Pancreas (tissue), 10 donors: ENCODE data around the gene FSTL4. TPM values are rescaled to one million over a fixed set of nuclear protein-coding genes. Genes with fewer than 3 reads are reported as not detected.

Experiments used
- ATAC-seq, 4 donors: fragments of 200-7000 bp; cut with Tn5 transposase; one replicate each; pipeline versions ENCODE4 v1.8.0 to v1.9.1; 2020; ENCODE audit warnings: mild to moderate bottlenecking in 4 of 4, moderate library complexity in 4 of 4
- DNase-seq, 6 donors: peaks; one replicate each; pipeline ENCODE4 v3.0.0-alpha.2; 2020
- FAIRE-seq: peaks from 2 replicates; lab custom pipeline; 2012; peaks lifted over from hg19 to GRCh38; lab: Jason Lieb, UNC
- H3K27ac ChIP-seq, 4 donors: fragments of 200-600 bp; sonication (generic); 1 replicate in 3 of 4; 2 replicates in 1 of 4; pipeline versions ENCODE4 v1.5.0 to v1.8.0; 2020
- H3K27me3 ChIP-seq, 4 donors: fragments of 200-600 bp; one replicate each; pipeline ENCODE4 v1.8.0; 2021
- H3K36me3 ChIP-seq, 3 donors: fragments of 200-600 bp; sonication (generic) in 1 of 3; one replicate each; pipeline versions ENCODE4 v1.5.0 to v1.8.0; 2020 to 2021
- H3K4me1 ChIP-seq, 3 donors: fragments of 200-600 bp; one replicate each; pipeline ENCODE4 v1.8.0; 2021
- H3K4me3 ChIP-seq, 4 donors: fragments of 200-600 bp; sonication (generic) in 2 of 4; one replicate each; pipeline versions ENCODE4 v1.5.0 to v1.8.0; 2020 to 2021
- H3K9me3 ChIP-seq, 4 donors: fragments of 200-600 bp; one replicate each; pipeline ENCODE4 v1.8.0; 2021
- whole genome bisulfite sequencing, 2 donors: extraction: QIAGEN DNeasy Blood & Tissue Kit; methylation state at CpG; one replicate each; pipeline ENCODE4 v1.1.7; 2013; 5-methylcytosine and 5-hydroxymethylcytosine counted together
- intact Hi-C, 3 donors: fragments of 100-400 bp; cut with DNase I; formaldehyde crosslinking; loops; one replicate each; pipeline versions ENCODE4 v1.11.1 to v1.14.2; 2022
- polyA plus RNA-seq, 2 donors: library from polyadenylated mRNA; stranded (reverse); fragments of 200-250 nt; gene quantifications; one replicate each; pipeline ENCODE4 v1.2.3, GENCODE V29; 2013
- total RNA-seq, 6 donors: library from RNA; stranded (reverse); fragmentation: NEBNext Ultra II Directional in 4 of 6; extraction: Animal tissue kit (Norgen Biotek cat#: 25700) in 4 of 6; gene quantifications; one replicate each; pipeline versions ENCODE4 v1.2.1 to v1.2.4, GENCODE V29; 2021 to 2023
- TF ChIP-seq, protein P1 (sequence below), 4 donors: fragments of 200-600 bp; sonication (generic) in 3 of 4; IDR thresholded peaks; one replicate each; pipeline versions ENCODE4 v1.5.0 to v1.8.0; 2021; ENCODE audit warnings: antibody characterized with exemption in 4 of 4
- donor health status: healthy with polysubstance abuse.
- donor health status: DM: no; HTN: no; CAD: no; lungs with moderate emphysema.
- donor health status: DM: no; HTN: no; CAD: no.
- donor health status: control.
- donor health status: control.
- donor health status: Bipolar disorder and iron deficiency.
- donor health status: DM: yes; HTN: yes; CAD: no.
- donor health status: DM: no; HTN: no; CAD: no.
- donor health status: DM: no; HTN: no; CAD: no.
- donor health status: DM: yes; HTN: yes; CAD: no.

FSTL4 gene
- total and polyA plus RNA-seq, 8 donors, result 0.68 to 2.4 (median 1.4) TPM

DNA sequence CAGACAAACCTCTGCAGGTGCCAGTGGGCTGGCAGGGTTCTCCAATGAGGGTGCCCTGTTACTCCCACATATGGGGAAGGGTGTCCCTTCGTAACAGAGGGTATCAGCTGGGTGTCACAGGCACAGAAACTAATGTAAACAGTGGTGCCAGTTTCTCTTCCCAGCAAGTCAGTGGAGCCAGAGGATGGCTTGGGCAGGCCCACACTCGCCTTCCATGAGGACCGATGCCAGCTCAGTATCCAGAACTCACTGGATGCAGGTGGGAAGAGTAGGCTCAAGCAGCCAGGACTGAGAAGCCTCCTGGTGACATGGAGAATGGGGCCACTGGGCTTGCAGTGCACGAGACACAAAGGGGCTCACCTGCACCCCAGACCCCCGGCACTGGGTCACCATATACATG lies 30.4 kb downstream of the FSTL4 start:
- Histone ChIP-seq H3K9me3 (no peaks in the 10 kb centered on the region), H3K27ac (no peak overlapping the region), H3K36me3 (no peaks in the 10 kb centered on the region), H3K4me1 (no peaks in the 10 kb centered on the region), H3K4me3 (no peak overlapping the region), H3K27me3 (no peaks in the 10 kb centered on the region)
- DNase-seq, result no peak
- ATAC-seq, result no peak
- TF ChIP-seq, protein P1, sequence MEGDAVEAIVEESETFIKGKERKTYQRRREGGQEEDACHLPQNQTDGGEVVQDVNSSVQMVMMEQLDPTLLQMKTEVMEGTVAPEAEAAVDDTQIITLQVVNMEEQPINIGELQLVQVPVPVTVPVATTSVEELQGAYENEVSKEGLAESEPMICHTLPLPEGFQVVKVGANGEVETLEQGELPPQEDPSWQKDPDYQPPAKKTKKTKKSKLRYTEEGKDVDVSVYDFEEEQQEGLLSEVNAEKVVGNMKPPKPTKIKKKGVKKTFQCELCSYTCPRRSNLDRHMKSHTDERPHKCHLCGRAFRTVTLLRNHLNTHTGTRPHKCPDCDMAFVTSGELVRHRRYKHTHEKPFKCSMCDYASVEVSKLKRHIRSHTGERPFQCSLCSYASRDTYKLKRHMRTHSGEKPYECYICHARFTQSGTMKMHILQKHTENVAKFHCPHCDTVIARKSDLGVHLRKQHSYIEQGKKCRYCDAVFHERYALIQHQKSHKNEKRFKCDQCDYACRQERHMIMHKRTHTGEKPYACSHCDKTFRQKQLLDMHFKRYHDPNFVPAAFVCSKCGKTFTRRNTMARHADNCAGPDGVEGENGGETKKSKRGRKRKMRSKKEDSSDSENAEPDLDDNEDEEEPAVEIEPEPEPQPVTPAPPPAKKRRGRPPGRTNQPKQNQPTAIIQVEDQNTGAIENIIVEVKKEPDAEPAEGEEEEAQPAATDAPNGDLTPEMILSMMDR (IDR thresholded peaks at IDR 0.05), result no peak
- 79 to 86% methylated on average over 5 of the region's 5 CpGs for WGBS, 2 donors
- no peak for FAIRE-seq
- intact Hi-C loops, result no loop called here

DNA sequence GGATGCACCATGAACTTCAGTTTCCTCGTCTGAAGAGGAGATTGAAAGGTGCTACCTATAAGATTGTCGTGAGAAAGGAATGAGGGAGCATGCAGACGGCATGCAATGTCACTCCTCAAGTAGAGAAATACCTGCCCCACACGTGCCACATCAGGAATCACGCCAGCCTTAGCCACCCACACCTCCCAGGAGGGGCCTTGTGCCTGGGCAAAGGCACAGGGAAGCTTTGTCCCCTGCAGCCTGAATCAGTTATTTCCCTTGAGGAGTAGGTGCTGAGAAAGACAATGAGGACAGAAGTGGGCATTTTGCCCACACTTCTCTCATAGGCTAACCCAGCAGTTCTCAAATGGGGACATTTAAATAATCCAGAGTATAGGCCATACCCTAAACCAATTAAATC lies 31.0 kb downstream of the FSTL4 start:
- intact Hi-C loops, result no loop called here
- 71 to 84% methylated on average over 5 of the region's 5 CpGs for WGBS, 2 donors
- no peak for ATAC-seq
- no peak for FAIRE-seq
- Histone ChIP-seq H3K4me1 (no peaks in the 10 kb centered on the region), H3K36me3 (no peaks in the 10 kb centered on the region), H3K27ac (no peak overlapping the region), H3K27me3 (no peaks in the 10 kb centered on the region), H3K4me3 (no peak overlapping the region), H3K9me3 (no peaks in the 10 kb centered on the region)
- TF ChIP-seq, protein P1 (IDR thresholded peaks at IDR 0.05), result no peak
- no peak for DNase-seq

GRCh38 chr5:133580618-133581017 lies 31.7 kb downstream of the FSTL4 start:
- DNase-seq, result no peak
- 79 to 84% methylated on average over 7 of the region's 7 CpGs for WGBS, 2 donors
- Histone ChIP-seq H3K9me3 (no peaks in the 10 kb centered on the region), H3K4me3 (no peak overlapping the region), H3K4me1 (no peaks in the 10 kb centered on the region), H3K36me3 (no peaks in the 10 kb centered on the region), H3K27me3 (no peaks in the 10 kb centered on the region), H3K27ac (no peak overlapping the region)
- TF ChIP-seq, protein P1 (IDR thresholded peaks at IDR 0.05), result no peak
- intact Hi-C loops, result no loop called here
- no peak for FAIRE-seq
- no peak for ATAC-seq

DNA sequence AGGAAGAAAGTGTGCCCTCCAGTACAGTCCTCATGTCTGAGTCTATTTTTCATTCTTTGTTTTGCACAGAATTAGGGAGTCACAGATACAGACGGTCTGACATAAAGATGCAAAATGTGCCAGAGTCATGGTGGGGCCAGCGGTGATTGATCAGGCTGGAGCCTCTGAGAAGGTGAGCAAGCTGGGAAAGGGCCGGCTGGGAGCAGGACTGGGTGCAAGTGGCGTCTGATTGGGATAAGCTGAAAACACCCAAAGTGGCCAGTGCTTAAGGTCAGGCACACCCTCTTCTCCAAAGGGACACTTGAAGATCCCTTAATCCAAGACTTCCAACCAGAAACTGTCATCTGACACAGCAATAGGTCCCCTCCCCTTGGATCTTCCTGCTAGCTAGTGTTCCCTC lies 32.6 kb downstream of the FSTL4 start:
- no peaks in the 10 kb centered on the region for H3K27me3 ChIP-seq
- no peak overlapping the region for H3K27ac ChIP-seq
- FAIRE-seq (no peak), ATAC-seq (no peak), DNase-seq (no peak)
- intact Hi-C loops, result no loop called here
- WGBS, 2 donors, result 77 to 79% methylated on average over 4 of the region's 4 CpGs
- H3K9me3 ChIP-seq, result no peaks in the 10 kb centered on the region
- no peak overlapping the region for H3K4me3 ChIP-seq
- TF ChIP-seq, protein P1 (IDR thresholded peaks at IDR 0.05), result no peak
- H3K36me3 ChIP-seq, result no peaks in the 10 kb centered on the region
- H3K4me1 ChIP-seq, result no peaks in the 10 kb centered on the region

DNA sequence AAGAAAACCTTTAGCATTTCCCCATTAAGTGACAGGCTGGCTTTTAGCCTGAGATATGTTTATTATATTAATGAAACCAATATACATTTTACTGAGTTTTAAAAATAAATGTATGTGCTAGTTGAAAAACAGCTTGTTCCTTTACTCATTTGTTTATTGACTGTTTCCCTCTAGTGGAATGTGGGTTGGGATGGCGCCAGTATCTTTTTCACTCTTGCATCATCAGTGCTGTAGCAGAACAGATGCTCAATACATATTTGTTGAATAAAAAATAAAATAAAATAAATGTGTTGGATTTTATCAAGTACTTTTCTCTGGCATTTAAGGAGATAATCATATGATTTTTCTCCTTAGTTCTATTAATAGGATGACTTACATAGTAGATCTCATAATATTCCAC lies 43.0 kb downstream of the FSTL4 start:
- Histone ChIP-seq H3K27ac (no peak overlapping the region), H3K27me3 (no peaks in the 10 kb centered on the region), H3K4me3 (no peak overlapping the region), H3K4me1 (no peaks in the 10 kb centered on the region), H3K9me3 (no peaks in the 10 kb centered on the region), H3K36me3 (no peaks in the 10 kb centered on the region)
- 75 to 83% methylated on average over 1 of the region's 1 CpG for WGBS, 2 donors
- ATAC-seq, result no peak
- no peak for DNase-seq
- FAIRE-seq, result no peak
- intact Hi-C loops, result no loop called here
- TF ChIP-seq, protein P1 (IDR thresholded peaks at IDR 0.05), result no peak
